Breast epithelium (tissue), 4 donors: ENCODE measurements around the gene ADAMTS4. TPM values are rescaled to one million over a fixed set of nuclear protein-coding genes. Genes with fewer than 3 reads are reported as not detected.
A peak's percentile ranks its signal among the peaks of the same experiment; 100 is the strongest.

Experiments
- DNase-seq, 2 donors: peaks; one replicate each; pipeline ENCODE4 v3.0.0-alpha.2; 2019; ENCODE audit warnings: low spot score in 2 of 2
- H3K27ac ChIP-seq, 2 donors: fragments of 200-600 bp; sonication (generic) in 1 of 2; one replicate each; pipeline ENCODE4 v1.5.1; 2016 to 2019; ENCODE audit warnings: mild to moderate bottlenecking in 1 of 2
- H3K27me3 ChIP-seq, 2 donors: fragments of 200-600 bp; sonication (generic) in 1 of 2; one replicate each; pipeline versions ENCODE4 v1.5.1 to v1.6.0; 2017 to 2019; ENCODE audit warnings: control low read depth in 1 of 2, mild to moderate bottlenecking in 1 of 2
- H3K36me3 ChIP-seq: fragments of 200-600 bp; one replicate; pipeline ENCODE4 v1.5.1; 2019
- H3K4me1 ChIP-seq, 2 donors: fragments of 200-600 bp; sonication (generic); one replicate each; pipeline ENCODE4 v1.5.1; 2016 to 2019; ENCODE audit warnings: control low read depth in 1 of 2
- H3K4me3 ChIP-seq, 3 donors: fragments of 200-600 bp; sonication (generic); 1 replicate in 2 of 3; 2 replicates in 1 of 3; pipeline ENCODE4 v1.5.1; 2016 to 2019; ENCODE audit warnings: mild to moderate bottlenecking in 3 of 3, moderate library complexity in 2 of 3
- H3K9me3 ChIP-seq, 2 donors: fragments of 200-600 bp; sonication (generic) in 1 of 2; one replicate each; pipeline ENCODE4 v1.5.1; 2016 to 2019; ENCODE audit warnings: control low read depth in 1 of 2
- POLR2A ChIP-seq: fragments of 450-650 bp; IDR thresholded peaks from one replicate; pipeline ENCODE4 v1.6.1; 2016; ENCODE audit warnings: antibody characterized with exemption, mild to moderate bottlenecking, moderate library complexity
- POLR2AphosphoS5 ChIP-seq, 3 donors: sonication (generic); formaldehyde crosslinking; IDR thresholded peaks; one replicate each; pipeline ENCODE4 v1.6.1; 2017; ENCODE audit warnings: antibody characterized with exemption in 3 of 3
- intact Hi-C: fragments of 100-400 bp; cut with DNase I; formaldehyde crosslinking; loops from one replicate; pipeline ENCODE4 v1.15.1; 2023; ENCODE audit warnings: low total_unique reads
- total RNA-seq, 3 donors: library from RNA; depleted of rRNA; stranded (reverse); fragments of >200 nt; gene quantifications; one replicate each; pipeline ENCODE4 v1.1.0, GENCODE V29; 2016
- TF ChIP-seq, protein P1 (sequence below), 3 donors: fragments of 450-650 bp; IDR thresholded peaks; one replicate each; pipeline ENCODE4 v1.5.1; 2016 to 2017; ENCODE audit warnings: antibody characterized with exemption in 3 of 3, mild to moderate bottlenecking in 3 of 3, moderate library complexity in 3 of 3

ADAMTS4 gene
- total RNA-seq, 3 donors from 2014 or later = 4.8 to 85.5 (median 24.6) TPM

DNA sequence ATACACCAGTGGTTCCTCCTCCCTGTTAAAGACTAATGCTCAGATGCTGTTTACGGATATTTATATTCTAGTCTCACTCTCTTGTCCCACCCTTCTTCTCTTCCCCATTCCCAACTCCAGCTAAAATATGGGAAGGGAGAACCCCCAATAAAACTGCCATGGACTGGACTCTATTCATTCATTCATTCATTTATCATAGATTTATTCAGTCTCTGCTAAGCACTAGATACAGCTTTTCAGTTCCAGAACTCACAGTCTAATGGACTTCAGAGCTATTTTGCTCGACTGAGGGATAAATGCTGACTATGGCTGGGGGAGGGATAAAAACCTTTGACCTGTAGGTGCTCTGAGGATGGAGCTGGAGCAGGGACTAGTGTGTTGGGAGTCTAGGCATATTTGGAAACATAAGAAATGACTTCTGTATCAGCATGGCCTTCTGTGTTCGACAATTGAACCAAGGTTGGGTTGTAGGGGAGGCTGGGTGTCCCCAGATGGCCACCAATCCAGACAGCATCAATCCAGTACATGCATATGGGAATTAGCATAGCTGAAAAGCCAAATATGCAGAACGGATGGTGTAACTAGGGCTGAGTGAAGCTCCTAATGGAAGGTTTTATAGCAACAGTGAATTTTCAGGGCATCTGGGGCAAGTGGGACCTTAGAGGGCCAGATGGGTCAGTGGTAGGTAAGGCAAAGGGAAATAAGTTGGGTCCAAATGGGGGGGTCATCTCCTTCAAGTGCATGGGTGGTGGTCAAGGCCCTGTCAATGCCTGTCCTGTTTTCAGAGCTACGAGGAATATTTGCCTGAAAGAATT lies 20.4 kb upstream of the ADAMTS4 start:
- no peak for DNase-seq
- TF ChIP-seq POLR2A (no peak), POLR2AphosphoS5 (IDR thresholded peaks at IDR 0.05) (no peak)
- TF ChIP-seq, protein P1, sequence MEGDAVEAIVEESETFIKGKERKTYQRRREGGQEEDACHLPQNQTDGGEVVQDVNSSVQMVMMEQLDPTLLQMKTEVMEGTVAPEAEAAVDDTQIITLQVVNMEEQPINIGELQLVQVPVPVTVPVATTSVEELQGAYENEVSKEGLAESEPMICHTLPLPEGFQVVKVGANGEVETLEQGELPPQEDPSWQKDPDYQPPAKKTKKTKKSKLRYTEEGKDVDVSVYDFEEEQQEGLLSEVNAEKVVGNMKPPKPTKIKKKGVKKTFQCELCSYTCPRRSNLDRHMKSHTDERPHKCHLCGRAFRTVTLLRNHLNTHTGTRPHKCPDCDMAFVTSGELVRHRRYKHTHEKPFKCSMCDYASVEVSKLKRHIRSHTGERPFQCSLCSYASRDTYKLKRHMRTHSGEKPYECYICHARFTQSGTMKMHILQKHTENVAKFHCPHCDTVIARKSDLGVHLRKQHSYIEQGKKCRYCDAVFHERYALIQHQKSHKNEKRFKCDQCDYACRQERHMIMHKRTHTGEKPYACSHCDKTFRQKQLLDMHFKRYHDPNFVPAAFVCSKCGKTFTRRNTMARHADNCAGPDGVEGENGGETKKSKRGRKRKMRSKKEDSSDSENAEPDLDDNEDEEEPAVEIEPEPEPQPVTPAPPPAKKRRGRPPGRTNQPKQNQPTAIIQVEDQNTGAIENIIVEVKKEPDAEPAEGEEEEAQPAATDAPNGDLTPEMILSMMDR (IDR thresholded peaks at IDR 0.05) = no peak
- H3K27me3 ChIP-seq = no peaks in the 10 kb centered on the region
- H3K4me3 ChIP-seq = no peak overlapping the region
- H3K4me1 ChIP-seq = no peaks in the 10 kb centered on the region
- H3K9me3 ChIP-seq = no peaks in the 10 kb centered on the region
- H3K27ac ChIP-seq = no peak overlapping the region
- intact Hi-C loops = no loop called here
- no peaks in the 10 kb centered on the region for H3K36me3 ChIP-seq

DNA sequence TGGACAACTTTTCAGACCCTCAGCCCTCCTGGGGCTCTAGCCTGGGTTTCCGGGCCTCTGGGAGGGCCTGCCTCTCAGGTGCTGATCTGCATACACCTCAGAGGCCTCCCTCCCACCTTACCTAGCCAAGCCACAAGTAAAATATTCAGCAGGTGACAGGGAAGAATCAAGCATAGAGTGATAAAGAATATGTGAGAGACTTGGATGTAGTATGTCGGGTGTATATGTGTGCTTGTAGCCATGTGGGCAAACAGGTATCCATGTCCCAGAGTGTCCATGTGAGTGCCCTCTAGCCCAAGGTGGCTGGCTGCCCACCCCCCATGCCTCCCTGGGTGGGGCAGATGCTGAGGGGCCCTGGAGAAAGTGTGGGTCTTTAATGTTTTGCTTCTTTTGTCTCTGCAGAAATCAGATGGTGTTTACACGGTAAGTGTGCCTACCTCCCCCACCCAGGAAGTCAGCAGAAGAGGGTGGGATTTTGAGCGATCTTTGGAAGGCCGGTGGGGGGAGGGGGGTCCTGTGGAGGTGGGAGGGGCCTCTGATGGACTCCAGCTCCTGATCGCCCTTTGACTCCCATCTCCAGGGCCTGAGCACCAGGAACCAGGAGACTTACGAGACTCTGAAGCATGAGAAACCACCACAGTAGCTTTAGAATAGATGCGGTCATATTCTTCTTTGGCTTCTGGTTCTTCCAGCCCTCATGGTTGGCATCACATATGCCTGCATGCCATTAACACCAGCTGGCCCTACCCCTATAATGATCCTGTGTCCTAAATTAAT lies 19.6 kb upstream of the ADAMTS4 start:
- H3K9me3 ChIP-seq = no peaks in the 10 kb centered on the region
- peak overlapping the region in 1 of 2 donors; percentile 93 for H3K27ac ChIP-seq
- H3K4me3 ChIP-seq = peak overlapping the region in 1 of 3 donors; percentile 28
- no peak for DNase-seq
- peaks cover 5% of the 10 kb centered on the region for H3K36me3 ChIP-seq
- intact Hi-C loops = no loop called here
- no peaks in the 10 kb centered on the region for H3K27me3 ChIP-seq
- TF ChIP-seq, protein P1 (IDR thresholded peaks at IDR 0.05) = no peak
- no peak for TF ChIP-seq POLR2A
- no peak for TF ChIP-seq POLR2AphosphoS5 (IDR thresholded peaks at IDR 0.05)
- H3K4me1 ChIP-seq = no peaks in the 10 kb centered on the region

DNA sequence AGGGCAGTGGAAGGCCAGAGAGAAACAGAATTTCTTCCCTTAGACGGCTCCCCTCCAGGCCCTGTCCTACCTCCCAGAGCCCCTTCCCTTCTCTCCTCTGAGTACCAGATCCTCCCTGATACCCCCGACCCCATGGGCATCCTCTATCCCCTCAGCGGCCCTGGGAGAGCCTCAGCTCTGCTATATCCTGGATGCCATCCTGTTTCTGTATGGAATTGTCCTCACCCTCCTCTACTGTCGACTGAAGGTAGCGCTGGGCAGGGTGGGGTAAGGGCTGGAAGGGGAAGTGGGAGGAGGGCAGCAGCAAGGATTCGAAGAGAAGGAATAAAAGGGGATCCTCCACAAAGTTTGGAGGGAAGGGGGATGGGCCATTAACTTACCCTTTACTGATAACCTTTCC lies 19.0 kb upstream of the ADAMTS4 start:
- Histone ChIP-seq H3K4me3 (peak overlapping the region in 2 of 3 donors; percentile 19 to 28), H3K27me3 (no peaks in the 10 kb centered on the region), H3K36me3 (peaks cover 5% of the 10 kb centered on the region), H3K4me1 (no peaks in the 10 kb centered on the region), H3K27ac (peak overlapping the region in 1 of 2 donors; percentile 93), H3K9me3 (no peaks in the 10 kb centered on the region)
- TF ChIP-seq, protein P1 (IDR thresholded peaks at IDR 0.05) = no peak
- TF ChIP-seq POLR2A (no peak), POLR2AphosphoS5 (IDR thresholded peaks at IDR 0.05) (no peak)
- intact Hi-C loops = no loop called here
- DNase-seq = no peak

DNA sequence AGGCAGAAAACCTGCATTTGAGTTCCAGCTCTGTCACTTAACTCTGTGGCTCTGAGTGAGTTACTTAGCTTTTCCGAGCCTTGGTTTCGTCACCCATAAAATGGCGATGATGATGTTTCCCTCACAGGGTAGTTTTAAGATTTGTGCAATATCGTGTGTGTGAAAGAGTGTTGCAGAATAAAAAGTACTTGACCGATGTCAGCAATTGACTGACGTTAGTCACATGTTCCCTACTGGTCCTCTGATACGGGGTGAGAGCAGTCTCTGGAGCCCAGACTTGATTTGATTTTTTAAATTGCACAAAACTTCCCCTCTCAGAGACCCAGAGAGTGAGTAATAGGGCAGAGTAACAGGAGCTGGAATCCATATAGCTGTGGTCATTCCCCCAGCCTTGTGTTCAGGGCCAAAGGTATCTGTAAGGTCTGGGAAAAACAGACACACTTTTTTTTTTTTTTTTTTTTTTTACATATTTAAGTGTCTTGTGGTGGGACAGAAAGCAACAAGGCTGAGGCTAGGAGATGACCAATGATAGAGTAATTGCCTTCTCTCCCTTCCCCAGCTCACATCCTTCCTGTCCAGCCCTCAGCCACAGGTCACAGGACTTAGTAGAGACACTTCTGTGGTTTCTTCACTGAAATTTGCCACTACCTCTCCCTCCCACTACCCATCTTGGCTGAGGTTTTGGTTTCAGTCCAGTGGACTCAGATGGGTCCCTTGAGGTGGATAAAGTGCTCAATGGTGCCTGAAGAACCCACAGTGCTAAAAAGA lies 18.3 kb upstream of the ADAMTS4 start:
- TF ChIP-seq POLR2AphosphoS5 (IDR thresholded peaks at IDR 0.05) = no peak
- no peak for TF ChIP-seq POLR2A
- TF ChIP-seq, protein P1 (IDR thresholded peaks at IDR 0.05) = no peak
- Histone ChIP-seq H3K4me3 (peak overlapping the region in 2 of 3 donors; percentile 28 to 43), H3K36me3 (peaks cover 5% of the 10 kb centered on the region), H3K27me3 (no peaks in the 10 kb centered on the region), H3K9me3 (no peaks in the 10 kb centered on the region), H3K4me1 (no peaks in the 10 kb centered on the region), H3K27ac (peak overlapping the region; percentile 58 to 93)
- intact Hi-C loops = no loop called here
- no peak for DNase-seq
